NB4 (cell line): ENCODE results near the gene HAGHL.
A peak's percentile ranks its signal among the peaks of the same experiment; 100 is the strongest.

Experiments used
- MYC ChIP-seq: IDR thresholded peaks from 2 replicates; pipeline ENCODE4 v1.6.1; 2011; ENCODE audit warnings: low read depth, low read length
- POLR2A ChIP-seq: IDR thresholded peaks from 2 replicates; pipeline ENCODE4 v1.6.1; 2011; ENCODE audit warnings: mild to moderate bottlenecking; ENCODE audit not compliant: insufficient read length; ENCODE audit errors: extremely low read depth
- TF ChIP-seq, protein P1 (sequence below): IDR thresholded peaks from one replicate; pipeline ENCODE4 v1.5.1; 2012; ENCODE audit warnings: low read depth, low read length
- TF ChIP-seq, protein P2 (sequence below): IDR thresholded peaks from 2 replicates; pipeline ENCODE4 v1.6.1; 2011; ENCODE audit warnings: low read depth, low read length

DNA sequence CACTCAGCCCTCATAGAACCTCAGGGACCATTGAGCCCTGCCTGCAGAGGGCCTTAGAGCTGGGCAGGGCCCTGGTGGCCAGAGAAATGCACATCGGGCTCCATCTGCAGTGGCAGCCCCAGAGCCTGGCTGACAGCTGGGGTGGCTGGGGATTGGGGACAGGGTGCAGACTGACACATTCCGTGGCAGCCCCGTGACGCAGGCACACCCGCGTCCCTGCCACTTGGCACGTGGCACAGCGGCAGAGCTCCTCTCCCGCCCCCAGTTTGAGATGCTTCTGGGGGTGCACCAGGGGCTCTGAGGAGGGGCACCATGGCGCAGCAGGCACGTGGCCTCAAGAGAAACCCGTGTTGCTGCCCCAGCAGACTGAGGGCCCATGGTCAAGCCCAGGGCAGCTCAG is 23.5 kb upstream of the HAGHL start:
- TF ChIP-seq, protein P1, sequence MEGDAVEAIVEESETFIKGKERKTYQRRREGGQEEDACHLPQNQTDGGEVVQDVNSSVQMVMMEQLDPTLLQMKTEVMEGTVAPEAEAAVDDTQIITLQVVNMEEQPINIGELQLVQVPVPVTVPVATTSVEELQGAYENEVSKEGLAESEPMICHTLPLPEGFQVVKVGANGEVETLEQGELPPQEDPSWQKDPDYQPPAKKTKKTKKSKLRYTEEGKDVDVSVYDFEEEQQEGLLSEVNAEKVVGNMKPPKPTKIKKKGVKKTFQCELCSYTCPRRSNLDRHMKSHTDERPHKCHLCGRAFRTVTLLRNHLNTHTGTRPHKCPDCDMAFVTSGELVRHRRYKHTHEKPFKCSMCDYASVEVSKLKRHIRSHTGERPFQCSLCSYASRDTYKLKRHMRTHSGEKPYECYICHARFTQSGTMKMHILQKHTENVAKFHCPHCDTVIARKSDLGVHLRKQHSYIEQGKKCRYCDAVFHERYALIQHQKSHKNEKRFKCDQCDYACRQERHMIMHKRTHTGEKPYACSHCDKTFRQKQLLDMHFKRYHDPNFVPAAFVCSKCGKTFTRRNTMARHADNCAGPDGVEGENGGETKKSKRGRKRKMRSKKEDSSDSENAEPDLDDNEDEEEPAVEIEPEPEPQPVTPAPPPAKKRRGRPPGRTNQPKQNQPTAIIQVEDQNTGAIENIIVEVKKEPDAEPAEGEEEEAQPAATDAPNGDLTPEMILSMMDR = peak; percentile 0
- TF ChIP-seq POLR2A (no peak), MYC (no peak)
- TF ChIP-seq, protein P2, sequence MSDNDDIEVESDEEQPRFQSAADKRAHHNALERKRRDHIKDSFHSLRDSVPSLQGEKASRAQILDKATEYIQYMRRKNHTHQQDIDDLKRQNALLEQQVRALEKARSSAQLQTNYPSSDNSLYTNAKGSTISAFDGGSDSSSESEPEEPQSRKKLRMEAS = no peak
